Loucy (cell line): ENCODE results near the gene PRKAG3.

Experiments
- H2AFZ ChIP-seq: fragments of 200-600 bp; sonication (generic); 2 replicates; pipeline ENCODE4 v1.6.0; 2016; ENCODE audit warnings: antibody characterized with exemption, mild to moderate bottlenecking, low read length, moderate library complexity
- H3F3A ChIP-seq: fragments of 200-600 bp; 2 replicates; pipeline ENCODE4 v1.6.0; 2016; ENCODE audit warnings: antibody characterized with exemption, low read depth, mild to moderate bottlenecking
- H3K27me3 ChIP-seq: fragments of 200-600 bp; sonication (generic); 2 replicates; pipeline ENCODE4 v1.6.1; 2014; ENCODE audit warnings: low read length, mild to moderate bottlenecking; ENCODE audit not compliant: insufficient read depth, poor library complexity, severe bottlenecking
- H3K36me3 ChIP-seq: fragments of 200-600 bp; sonication (generic); 2 replicates; pipeline ENCODE4 v1.6.1; 2016; ENCODE audit warnings: low read length; ENCODE audit not compliant: insufficient read depth
- H3K4me1 ChIP-seq: fragments of 200-600 bp; sonication (generic); 2 replicates; pipeline ENCODE4 v1.5.1; 2014; ENCODE audit warnings: low read length, mild to moderate bottlenecking; ENCODE audit not compliant: insufficient read depth, poor library complexity, severe bottlenecking
- H3K4me2 ChIP-seq: fragments of 200-600 bp; sonication (generic); 2 replicates; pipeline ENCODE4 v1.6.0; 2014; ENCODE audit warnings: antibody characterized with exemption, low read length, low read depth, mild to moderate bottlenecking; ENCODE audit not compliant: poor library complexity, severe bottlenecking
- H3K4me3 ChIP-seq: fragments of 200-600 bp; sonication (generic); 2 replicates; pipeline ENCODE4 v1.5.1; 2014; ENCODE audit warnings: low read length, mild to moderate bottlenecking, mixed read lengths; ENCODE audit not compliant: poor library complexity, severe bottlenecking
- H3K79me2 ChIP-seq: fragments of 200-600 bp; sonication (generic); 2 replicates; pipeline ENCODE4 v1.6.1; 2014; ENCODE audit warnings: low read length; ENCODE audit not compliant: insufficient read depth
- H3K9ac ChIP-seq: fragments of 200-600 bp; sonication (generic); 2 replicates; pipeline ENCODE4 v1.6.0; 2014; ENCODE audit warnings: mild to moderate bottlenecking, low read depth, low read length, moderate library complexity; ENCODE audit not compliant: poor library complexity, severe bottlenecking
- H3K9me2 ChIP-seq: fragments of 200-600 bp; sonication (generic); replicated peaks from 2 replicates; pipeline ENCODE4 v1.6.1; 2016; ENCODE audit warnings: low read depth, low read length, mixed read lengths
- H3K9me3 ChIP-seq: fragments of 200-600 bp; sonication (generic); 2 replicates; pipeline ENCODE4 v1.6.1; 2014; ENCODE audit warnings: mild to moderate bottlenecking, antibody characterized with exemption, low read length, low read depth; ENCODE audit not compliant: insufficient read depth
- H4K20me1 ChIP-seq: fragments of 200-600 bp; sonication (generic); 2 replicates; pipeline ENCODE4 v1.6.0; 2014; ENCODE audit warnings: antibody characterized with exemption, low read length, mild to moderate bottlenecking; ENCODE audit not compliant: insufficient read depth, poor library complexity, severe bottlenecking
- EZH2phosphoT487 ChIP-seq: fragments of 200-600 bp; IDR thresholded peaks from 2 replicates; pipeline ENCODE4 v1.6.1; 2018; ENCODE audit warnings: antibody characterized with exemption, mild to moderate bottlenecking, moderate library complexity, borderline replicate concordance
- TF ChIP-seq, protein P1 (sequence below): fragments of 200-600 bp; sonication (generic); conservative IDR thresholded peaks from 2 replicates; pipeline ENCODE4 v1.5.1; 2014; ENCODE audit warnings: mild to moderate bottlenecking, antibody characterized with exemption, low read length

Gene PRKAG3

GRCh38 chr2:218780851-218781690 lies 50.5 kb downstream of the PRKAG3 start:
- no peak overlapping the region for H3K9ac ChIP-seq
- no peaks in the 10 kb centered on the region for H3K9me2 ChIP-seq
- H4K20me1 ChIP-seq: no peaks in the 10 kb centered on the region
- no peak overlapping the region for H3K4me3 ChIP-seq
- H3K4me1 ChIP-seq: no peaks in the 10 kb centered on the region
- H3K4me2 ChIP-seq: no peak overlapping the region
- H3K79me2 ChIP-seq: no peaks in the 10 kb centered on the region
- no peak for TF ChIP-seq EZH2phosphoT487
- TF ChIP-seq, protein P1, sequence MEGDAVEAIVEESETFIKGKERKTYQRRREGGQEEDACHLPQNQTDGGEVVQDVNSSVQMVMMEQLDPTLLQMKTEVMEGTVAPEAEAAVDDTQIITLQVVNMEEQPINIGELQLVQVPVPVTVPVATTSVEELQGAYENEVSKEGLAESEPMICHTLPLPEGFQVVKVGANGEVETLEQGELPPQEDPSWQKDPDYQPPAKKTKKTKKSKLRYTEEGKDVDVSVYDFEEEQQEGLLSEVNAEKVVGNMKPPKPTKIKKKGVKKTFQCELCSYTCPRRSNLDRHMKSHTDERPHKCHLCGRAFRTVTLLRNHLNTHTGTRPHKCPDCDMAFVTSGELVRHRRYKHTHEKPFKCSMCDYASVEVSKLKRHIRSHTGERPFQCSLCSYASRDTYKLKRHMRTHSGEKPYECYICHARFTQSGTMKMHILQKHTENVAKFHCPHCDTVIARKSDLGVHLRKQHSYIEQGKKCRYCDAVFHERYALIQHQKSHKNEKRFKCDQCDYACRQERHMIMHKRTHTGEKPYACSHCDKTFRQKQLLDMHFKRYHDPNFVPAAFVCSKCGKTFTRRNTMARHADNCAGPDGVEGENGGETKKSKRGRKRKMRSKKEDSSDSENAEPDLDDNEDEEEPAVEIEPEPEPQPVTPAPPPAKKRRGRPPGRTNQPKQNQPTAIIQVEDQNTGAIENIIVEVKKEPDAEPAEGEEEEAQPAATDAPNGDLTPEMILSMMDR: no peak
- no peaks in the 10 kb centered on the region for H3K36me3 ChIP-seq
- no peaks in the 10 kb centered on the region for H3K9me3 ChIP-seq
- H3K27me3 ChIP-seq: no peaks in the 10 kb centered on the region
- no peaks in the 10 kb centered on the region for H3F3A ChIP-seq
- no peak overlapping the region for H2AFZ ChIP-seq

DNA sequence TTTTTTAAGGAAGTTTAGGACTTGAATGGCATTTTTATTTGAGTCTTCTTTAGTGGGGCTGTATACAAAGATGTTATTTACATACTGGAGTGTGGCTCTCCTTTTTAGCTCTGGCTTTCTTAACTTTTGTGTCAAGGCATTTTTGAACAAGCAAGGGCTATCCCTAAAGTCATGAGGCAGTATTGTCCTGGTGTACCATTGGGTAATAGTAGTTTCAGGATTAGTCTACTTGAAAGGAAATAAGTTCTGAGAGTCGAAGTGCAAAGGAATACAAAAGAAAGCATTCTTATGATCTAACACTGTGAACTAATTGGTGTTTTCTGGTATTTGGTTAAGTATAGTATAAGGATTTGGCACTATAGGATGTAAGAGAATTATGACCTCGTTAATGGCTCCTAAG lies 51.6 kb downstream of the PRKAG3 start:
- no peak overlapping the region for H3K4me3 ChIP-seq
- TF ChIP-seq, protein P1: no peak
- TF ChIP-seq EZH2phosphoT487: no peak
- no peak overlapping the region for H3K9ac ChIP-seq
- no peaks in the 10 kb centered on the region for H3K36me3 ChIP-seq
- no peaks in the 10 kb centered on the region for H3K9me3 ChIP-seq
- no peaks in the 10 kb centered on the region for H4K20me1 ChIP-seq
- no peak overlapping the region for H2AFZ ChIP-seq
- no peaks in the 10 kb centered on the region for H3F3A ChIP-seq
- H3K9me2 ChIP-seq: no peaks in the 10 kb centered on the region
- H3K27me3 ChIP-seq: no peaks in the 10 kb centered on the region
- H3K79me2 ChIP-seq: no peaks in the 10 kb centered on the region
- H3K4me2 ChIP-seq: no peak overlapping the region
- no peaks in the 10 kb centered on the region for H3K4me1 ChIP-seq

DNA sequence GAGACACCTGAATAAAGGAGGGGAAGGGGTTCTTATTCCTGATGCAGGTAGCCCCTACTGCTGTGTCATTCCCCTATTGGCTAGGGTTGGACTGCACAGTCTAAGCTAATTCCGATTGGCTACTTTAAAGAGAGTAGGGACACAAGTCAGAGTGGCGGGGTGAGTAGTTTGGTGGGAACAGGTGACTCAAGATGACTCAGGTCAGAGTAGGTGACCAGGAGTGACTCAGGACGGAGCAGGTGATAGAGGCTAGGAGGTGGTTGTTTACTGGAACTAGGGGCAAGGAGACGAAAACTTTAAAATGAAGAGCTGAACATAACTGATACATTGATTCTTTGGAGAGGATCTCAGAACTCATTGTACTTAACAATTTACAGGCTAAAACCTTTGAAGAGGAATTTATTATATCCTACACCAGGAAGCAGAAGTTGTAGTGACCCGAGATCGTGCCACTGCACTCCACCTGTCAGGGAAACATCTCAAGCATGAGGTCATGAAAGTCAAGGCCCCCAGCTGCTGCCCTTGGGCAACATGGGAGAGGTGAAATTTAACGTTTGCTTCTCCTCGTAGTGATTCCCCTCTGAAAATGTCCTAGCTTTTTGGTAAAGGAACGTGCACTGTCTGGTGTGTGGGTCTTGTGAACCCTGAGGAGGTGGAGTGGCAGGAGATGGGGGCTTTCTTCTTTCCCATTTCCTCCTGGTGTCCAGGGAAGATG lies 54.2 kb downstream of the PRKAG3 start:
- no peaks in the 10 kb centered on the region for H3K79me2 ChIP-seq
- no peaks in the 10 kb centered on the region for H3K9me3 ChIP-seq
- no peak overlapping the region for H2AFZ ChIP-seq
- no peaks in the 10 kb centered on the region for H3K4me1 ChIP-seq
- no peaks in the 10 kb centered on the region for H3F3A ChIP-seq
- TF ChIP-seq EZH2phosphoT487: no peak
- no peak overlapping the region for H3K4me3 ChIP-seq
- H3K27me3 ChIP-seq: no peaks in the 10 kb centered on the region
- no peaks in the 10 kb centered on the region for H3K9me2 ChIP-seq
- no peaks in the 10 kb centered on the region for H3K36me3 ChIP-seq
- H4K20me1 ChIP-seq: no peaks in the 10 kb centered on the region
- no peak overlapping the region for H3K4me2 ChIP-seq
- H3K9ac ChIP-seq: no peak overlapping the region
